A204.1 (cell line): Measurements from ENCODE around the gene MYOM1.
"Not testable (repeated sequence)": the region's sequence is repeated elsewhere in the genome, so short reads cannot be mapped to it uniquely, and the experiment has no call there.

Experiments used
- FAIRE-seq: peaks from 2 replicates; lab custom pipeline; 2012; peaks lifted over from hg19 to GRCh38; lab: Jason Lieb, UNC

The MYOM1 gene

GRCh38 chr18:3081584-3081991 is 138.2 kb downstream of the MYOM1 start:
- no peak for FAIRE-seq

GRCh38 chr18:3079653-3080052 is 140.1 kb downstream of the MYOM1 start:
- no peak for FAIRE-seq

- no peak for FAIRE-seq
Measured at GRCh38 chr18:3075491-3075890, 144.3 kb downstream of the MYOM1 start.

- FAIRE-seq = no peak
Measured at GRCh38 chr18:3074087-3074486, 145.7 kb downstream of the MYOM1 start.

GRCh38 chr18:3073353-3073752 is 146.4 kb downstream of the MYOM1 start:
- FAIRE-seq = not testable (repeated sequence)

GRCh38 chr18:3071676-3072075 is 148.1 kb downstream of the MYOM1 start:
- FAIRE-seq = no peak

- FAIRE-seq = no peak
Measured at GRCh38 chr18:3069671-3070433, 149.9 kb downstream of the MYOM1 start.

- FAIRE-seq = no peak
Measured at GRCh38 chr18:3067722-3068121, 152.0 kb downstream of the MYOM1 start.

GRCh38 chr18:3067165-3067661 is 152.6 kb downstream of the MYOM1 start:
- FAIRE-seq = no peak

- no peak for FAIRE-seq
Measured at GRCh38 chr18:3066341-3067110, 153.2 kb downstream of the MYOM1 start.

- FAIRE-seq = not testable (repeated sequence)
Measured at GRCh38 chr18:3063766-3064165, 156.0 kb downstream of the MYOM1 start.

GRCh38 chr18:3062798-3063680 is 156.7 kb downstream of the MYOM1 start:
- FAIRE-seq = no peak

- no peak for FAIRE-seq
Measured at GRCh38 chr18:3061581-3062312, 158.0 kb downstream of the MYOM1 start.

GRCh38 chr18:3060667-3061580 is 158.8 kb downstream of the MYOM1 start:
- FAIRE-seq = no peak

- no peak for FAIRE-seq
Measured at GRCh38 chr18:3059272-3059671, 160.5 kb downstream of the MYOM1 start.

- FAIRE-seq = no peak
Measured at GRCh38 chr18:3058328-3059191, 161.2 kb downstream of the MYOM1 start.

- no peak for FAIRE-seq
Measured at GRCh38 chr18:3057526-3057925, 162.2 kb downstream of the MYOM1 start.

- FAIRE-seq = no peak
Measured at GRCh38 chr18:3056311-3056710, 163.5 kb downstream of the MYOM1 start.

GRCh38 chr18:3055816-3056215 is 164.0 kb downstream of the MYOM1 start:
- FAIRE-seq = no peak
